Epithelial cell of proximal tubule (primary cell): ENCODE measurements around the gene NAA10. TPM values are rescaled to one million over a fixed set of nuclear protein-coding genes. Genes with fewer than 3 reads are reported as not detected.

Source experiments
- DNase-seq: peaks from one replicate; pipeline ENCODE4 v3.0.0-alpha.2; 2011; ENCODE audit warnings: low read depth
- H3K4me3 ChIP-seq: 2 replicates; pipeline ENCODE4 v1.5.1; 2011; ENCODE audit warnings: low read depth, mild to moderate bottlenecking, low read length
- total RNA-seq: library from RNA; depleted of rRNA; stranded (reverse); fragments of >200 nt; gene quantifications from 2 replicates; pipeline ENCODE4 v1.2.3, GENCODE V29; 2015
- TF ChIP-seq, protein P1 (sequence below): conservative IDR thresholded peaks from 2 replicates; pipeline ENCODE4 v1.5.1; 2012; ENCODE audit warnings: low read depth, mild to moderate bottlenecking, low read length

NAA10 gene
- total RNA-seq, 1 donor from 2014 or later, result 88.0 TPM

DNA sequence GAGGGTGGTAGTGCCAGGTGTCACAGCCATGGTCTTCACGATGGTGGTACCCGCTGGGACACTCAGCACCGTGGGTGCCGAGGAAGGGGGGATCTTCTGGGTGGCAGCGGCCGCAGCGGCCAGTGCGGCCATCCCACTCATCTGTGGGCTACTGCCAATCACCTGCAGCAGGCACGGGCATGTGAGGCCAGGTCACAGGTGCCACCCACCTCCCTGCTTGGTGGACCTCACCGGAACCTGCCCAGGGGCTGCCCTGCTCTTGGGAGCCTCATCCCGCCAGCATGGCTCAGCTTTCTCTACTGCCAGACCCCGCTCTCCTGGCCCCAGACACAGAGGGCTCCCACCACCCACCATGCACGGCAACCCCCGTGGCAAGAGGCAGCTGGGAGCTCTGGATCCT is 23.8 kb upstream of the NAA10 start:
- TF ChIP-seq, protein P1, sequence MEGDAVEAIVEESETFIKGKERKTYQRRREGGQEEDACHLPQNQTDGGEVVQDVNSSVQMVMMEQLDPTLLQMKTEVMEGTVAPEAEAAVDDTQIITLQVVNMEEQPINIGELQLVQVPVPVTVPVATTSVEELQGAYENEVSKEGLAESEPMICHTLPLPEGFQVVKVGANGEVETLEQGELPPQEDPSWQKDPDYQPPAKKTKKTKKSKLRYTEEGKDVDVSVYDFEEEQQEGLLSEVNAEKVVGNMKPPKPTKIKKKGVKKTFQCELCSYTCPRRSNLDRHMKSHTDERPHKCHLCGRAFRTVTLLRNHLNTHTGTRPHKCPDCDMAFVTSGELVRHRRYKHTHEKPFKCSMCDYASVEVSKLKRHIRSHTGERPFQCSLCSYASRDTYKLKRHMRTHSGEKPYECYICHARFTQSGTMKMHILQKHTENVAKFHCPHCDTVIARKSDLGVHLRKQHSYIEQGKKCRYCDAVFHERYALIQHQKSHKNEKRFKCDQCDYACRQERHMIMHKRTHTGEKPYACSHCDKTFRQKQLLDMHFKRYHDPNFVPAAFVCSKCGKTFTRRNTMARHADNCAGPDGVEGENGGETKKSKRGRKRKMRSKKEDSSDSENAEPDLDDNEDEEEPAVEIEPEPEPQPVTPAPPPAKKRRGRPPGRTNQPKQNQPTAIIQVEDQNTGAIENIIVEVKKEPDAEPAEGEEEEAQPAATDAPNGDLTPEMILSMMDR, result no peak
- DNase-seq, result no peak
- no peak overlapping the region for H3K4me3 ChIP-seq

DNA sequence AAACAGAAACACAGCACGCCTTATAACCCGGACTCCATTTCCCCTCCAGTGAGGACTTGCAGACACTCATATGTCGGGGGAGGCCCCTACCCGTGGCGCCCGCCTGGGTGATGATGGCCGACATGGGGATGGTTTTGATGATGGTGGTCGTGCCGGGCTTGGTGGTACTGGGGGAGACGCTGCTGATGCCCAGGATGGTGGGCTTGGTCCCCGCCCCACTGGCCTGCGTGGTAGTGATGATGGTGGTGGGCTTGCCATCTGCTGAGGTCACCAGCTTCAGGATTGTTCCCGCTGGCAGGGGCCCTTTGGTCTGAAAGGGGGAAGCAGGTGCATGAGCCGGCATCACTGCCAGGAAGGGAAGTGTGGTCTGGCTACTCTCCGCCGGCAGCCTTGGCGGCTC is 22.4 kb upstream of the NAA10 start:
- no peak overlapping the region for H3K4me3 ChIP-seq
- TF ChIP-seq, protein P1, result no peak
- DNase-seq, result no peak

DNA sequence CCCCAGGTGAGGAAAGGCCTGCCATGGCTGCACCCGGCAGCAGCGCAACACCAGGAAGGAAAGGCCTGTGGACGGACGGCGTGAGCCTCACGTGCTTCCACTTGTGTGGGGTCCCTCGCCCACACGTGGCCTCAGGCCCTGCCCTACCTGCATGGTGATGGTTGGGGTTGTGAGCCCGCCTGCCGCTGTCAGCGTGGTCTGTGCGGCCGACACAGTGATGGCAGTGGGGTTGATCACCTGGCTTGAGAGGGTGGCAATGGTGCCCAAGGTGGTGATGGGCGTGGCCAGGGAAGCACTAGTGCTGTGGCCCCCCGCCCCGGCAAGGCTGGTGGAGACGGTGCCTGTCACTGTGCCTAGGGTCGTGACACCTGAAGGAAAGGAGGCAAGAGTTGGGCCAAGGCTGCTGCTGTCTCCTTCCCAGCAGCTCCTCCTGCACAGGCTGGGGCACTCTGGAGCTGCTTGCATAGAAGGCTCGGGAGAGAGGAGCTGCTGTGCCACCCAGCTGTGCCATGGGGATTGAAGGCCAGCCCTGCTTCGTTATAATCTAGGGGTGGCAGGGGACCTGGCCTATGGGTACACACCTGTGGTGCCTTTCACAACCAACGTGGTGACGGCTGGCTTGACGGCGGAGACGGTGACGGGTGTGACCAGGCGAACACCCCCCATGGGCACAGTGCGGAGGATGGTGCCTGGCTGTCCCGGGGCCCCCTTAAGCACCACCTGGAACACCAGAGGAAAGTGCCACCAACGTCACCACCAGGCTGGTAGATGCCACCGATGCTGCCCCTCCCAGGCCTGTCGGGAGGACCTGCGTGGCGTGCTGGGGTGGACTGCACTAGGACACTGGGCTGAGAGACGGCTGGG is 21.4 kb upstream of the NAA10 start:
- H3K4me3 ChIP-seq, result no peak overlapping the region
- TF ChIP-seq, protein P1, result no peak
- DNase-seq, result no peak

DNA sequence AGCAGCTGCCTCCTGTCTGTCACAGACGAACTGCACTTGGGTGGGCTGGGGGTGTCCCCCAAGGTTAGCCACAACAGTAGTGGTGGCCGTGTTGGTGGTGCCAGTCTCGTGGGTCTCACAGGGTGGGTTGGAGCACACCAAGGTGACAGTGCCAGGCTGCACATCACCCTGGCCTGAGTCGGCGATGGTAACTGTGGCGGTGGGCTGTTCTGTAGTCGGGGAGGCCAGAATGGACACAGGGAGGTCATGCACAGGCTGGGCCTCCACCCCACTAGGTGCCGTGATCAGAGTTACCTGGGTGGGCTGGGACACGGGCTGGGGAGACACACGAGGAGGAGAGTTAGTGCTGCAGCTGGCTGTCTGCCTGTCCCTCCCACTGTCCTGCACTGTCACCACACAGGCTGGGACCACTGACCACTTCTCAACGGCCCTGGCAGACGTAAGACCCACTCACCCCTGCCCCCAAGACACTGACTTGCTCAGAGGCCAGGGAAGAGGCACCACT is 20.4 kb upstream of the NAA10 start:
- no peak overlapping the region for H3K4me3 ChIP-seq
- DNase-seq, result no peak
- TF ChIP-seq, protein P1, result no peak

DNA sequence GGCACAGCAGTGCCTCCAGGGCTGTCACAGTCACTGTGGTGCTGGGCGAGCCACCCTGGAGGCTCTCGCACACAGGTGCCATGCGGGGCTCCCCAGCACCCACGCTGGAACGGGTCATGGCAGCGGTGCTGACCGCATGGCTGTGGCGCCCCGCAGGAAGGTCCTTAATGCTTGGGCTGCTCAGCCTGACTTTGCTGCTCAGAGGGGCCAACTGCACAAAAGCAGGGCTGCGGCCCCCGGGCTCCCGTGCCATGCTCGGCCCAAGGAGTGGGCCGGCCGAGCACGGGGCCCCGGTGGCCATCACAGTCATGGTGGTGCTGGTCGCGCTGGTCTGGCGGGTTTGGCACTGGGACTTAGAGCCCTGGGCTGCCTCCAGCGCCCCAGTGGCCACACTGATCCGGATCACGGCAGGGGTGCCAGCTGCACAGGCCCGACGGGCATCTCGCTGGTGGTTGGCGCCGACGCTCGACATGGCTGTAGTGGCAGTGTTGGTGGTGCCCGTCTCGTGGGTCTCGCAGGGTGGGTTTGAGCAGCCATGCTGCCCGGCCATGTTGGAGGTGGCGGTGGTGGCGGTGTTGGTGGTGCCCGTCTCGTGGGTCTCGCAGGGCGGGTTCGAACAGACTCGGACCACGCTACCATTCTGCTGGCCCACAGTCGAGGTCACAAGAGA is 19.9 kb upstream of the NAA10 start:
- TF ChIP-seq, protein P1, result no peak
- no peak for DNase-seq
- H3K4me3 ChIP-seq, result no peak overlapping the region

DNA sequence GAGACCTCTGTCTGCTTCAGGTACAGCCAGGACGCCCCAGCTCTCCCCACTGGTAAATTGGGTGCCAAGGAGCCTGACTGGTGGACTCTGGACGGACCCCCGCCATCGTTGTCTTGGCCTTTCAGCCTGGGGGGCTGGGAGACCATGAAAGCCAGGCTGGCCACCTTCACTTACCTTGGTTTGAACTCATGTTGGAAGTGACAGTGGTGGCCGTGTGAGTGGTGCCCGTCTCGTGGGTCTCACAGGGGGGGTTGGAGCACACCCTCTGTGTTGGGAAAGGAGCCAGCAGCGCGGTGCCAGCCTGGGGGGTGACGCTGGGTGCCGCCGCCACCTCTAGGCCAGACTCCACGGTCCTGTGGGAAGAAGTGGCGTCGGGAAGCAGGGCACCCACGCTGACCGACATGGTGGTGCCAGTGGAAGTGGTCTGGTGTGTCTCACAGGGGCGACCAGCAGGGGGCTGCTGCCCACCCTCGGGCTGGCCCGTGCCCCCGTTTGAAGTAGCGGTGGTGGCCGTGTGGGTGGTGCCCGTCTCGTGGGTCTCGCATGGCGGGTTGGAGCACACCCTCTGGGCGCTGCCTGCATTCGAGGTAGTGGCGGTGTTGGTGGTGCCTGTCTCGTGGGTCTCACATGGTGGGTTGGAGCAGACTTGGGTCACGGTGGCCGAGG is 19.2 kb upstream of the NAA10 start:
- TF ChIP-seq, protein P1, result no peak
- DNase-seq, result no peak
- no peak overlapping the region for H3K4me3 ChIP-seq
